Lower leg skin (tissue), 3 donors: ENCODE results near the gene PPP4R3A.

Source experiments
- POLR2A ChIP-seq, 2 donors: fragments of 450-650 bp; IDR thresholded peaks; one replicate each; pipeline ENCODE4 v1.6.1; 2016 to 2017; ENCODE audit warnings: antibody characterized with exemption in 2 of 2, mild to moderate bottlenecking in 1 of 2, moderate library complexity in 1 of 2
- TF ChIP-seq, protein P1 (sequence below), 3 donors: fragments of 450-650 bp; IDR thresholded peaks; one replicate each; pipeline ENCODE4 v1.5.1; 2016; ENCODE audit warnings: antibody characterized with exemption in 3 of 3, mild to moderate bottlenecking in 3 of 3, moderate library complexity in 2 of 3

DNA sequence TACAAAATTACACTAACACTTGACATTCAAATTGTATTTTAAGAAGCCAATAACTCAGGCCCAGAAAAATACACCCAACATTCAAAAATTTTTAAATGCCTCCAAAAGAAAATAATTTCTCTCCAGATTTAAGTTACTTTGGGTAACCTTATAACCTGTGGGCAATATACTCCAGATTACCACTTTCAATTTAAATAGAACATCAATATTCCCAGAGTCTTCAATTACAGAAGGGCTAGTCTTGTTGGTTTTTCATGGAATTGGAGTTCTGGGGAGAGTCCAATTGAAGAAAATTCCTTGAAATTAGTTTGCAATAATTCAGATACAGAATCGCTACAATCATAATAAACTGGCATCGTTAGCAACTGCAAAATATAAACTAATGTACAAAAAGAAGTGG is 2.0 kb downstream of the PPP4R3A start:
- TF ChIP-seq, protein P1, sequence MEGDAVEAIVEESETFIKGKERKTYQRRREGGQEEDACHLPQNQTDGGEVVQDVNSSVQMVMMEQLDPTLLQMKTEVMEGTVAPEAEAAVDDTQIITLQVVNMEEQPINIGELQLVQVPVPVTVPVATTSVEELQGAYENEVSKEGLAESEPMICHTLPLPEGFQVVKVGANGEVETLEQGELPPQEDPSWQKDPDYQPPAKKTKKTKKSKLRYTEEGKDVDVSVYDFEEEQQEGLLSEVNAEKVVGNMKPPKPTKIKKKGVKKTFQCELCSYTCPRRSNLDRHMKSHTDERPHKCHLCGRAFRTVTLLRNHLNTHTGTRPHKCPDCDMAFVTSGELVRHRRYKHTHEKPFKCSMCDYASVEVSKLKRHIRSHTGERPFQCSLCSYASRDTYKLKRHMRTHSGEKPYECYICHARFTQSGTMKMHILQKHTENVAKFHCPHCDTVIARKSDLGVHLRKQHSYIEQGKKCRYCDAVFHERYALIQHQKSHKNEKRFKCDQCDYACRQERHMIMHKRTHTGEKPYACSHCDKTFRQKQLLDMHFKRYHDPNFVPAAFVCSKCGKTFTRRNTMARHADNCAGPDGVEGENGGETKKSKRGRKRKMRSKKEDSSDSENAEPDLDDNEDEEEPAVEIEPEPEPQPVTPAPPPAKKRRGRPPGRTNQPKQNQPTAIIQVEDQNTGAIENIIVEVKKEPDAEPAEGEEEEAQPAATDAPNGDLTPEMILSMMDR (IDR thresholded peaks at IDR 0.05) = no peak
- TF ChIP-seq POLR2A (IDR thresholded peaks at IDR 0.05) = no peak
